Measurements from ENCODE around the gene WBP2.

- TF ChIP-seq POLR2AphosphoS5 (IDR thresholded peaks at IDR 0.05; ENCODE audit: low read length) = no peak
- no peak for TF ChIP-seq SIN3A (IDR thresholded peaks at IDR 0.05; ENCODE audit: low read depth, low read length)
- TF ChIP-seq, protein P1, sequence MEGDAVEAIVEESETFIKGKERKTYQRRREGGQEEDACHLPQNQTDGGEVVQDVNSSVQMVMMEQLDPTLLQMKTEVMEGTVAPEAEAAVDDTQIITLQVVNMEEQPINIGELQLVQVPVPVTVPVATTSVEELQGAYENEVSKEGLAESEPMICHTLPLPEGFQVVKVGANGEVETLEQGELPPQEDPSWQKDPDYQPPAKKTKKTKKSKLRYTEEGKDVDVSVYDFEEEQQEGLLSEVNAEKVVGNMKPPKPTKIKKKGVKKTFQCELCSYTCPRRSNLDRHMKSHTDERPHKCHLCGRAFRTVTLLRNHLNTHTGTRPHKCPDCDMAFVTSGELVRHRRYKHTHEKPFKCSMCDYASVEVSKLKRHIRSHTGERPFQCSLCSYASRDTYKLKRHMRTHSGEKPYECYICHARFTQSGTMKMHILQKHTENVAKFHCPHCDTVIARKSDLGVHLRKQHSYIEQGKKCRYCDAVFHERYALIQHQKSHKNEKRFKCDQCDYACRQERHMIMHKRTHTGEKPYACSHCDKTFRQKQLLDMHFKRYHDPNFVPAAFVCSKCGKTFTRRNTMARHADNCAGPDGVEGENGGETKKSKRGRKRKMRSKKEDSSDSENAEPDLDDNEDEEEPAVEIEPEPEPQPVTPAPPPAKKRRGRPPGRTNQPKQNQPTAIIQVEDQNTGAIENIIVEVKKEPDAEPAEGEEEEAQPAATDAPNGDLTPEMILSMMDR (IDR thresholded peaks at IDR 0.05 in 2 of 3, conservative IDR thresholded peaks at IDR 0.05 in 1 of 3; ENCODE audit: control insufficient read depth in 2 of 3, extremely low read depth in 1 of 3, insufficient read depth in 1 of 3, low read depth in 3 of 3, low read length in 3 of 3) = no peak
- no peak for TF ChIP-seq EP300 (IDR thresholded peaks at IDR 0.05; ENCODE audit: borderline replicate concordance in 1 of 2, control insufficient read depth in 1 of 2, low read depth in 2 of 2, low read length in 2 of 2)
- TF ChIP-seq POLR2A (IDR thresholded peaks at IDR 0.05; ENCODE audit: low read depth, low read length) = no peak
- TF ChIP-seq ZNF207 (IDR thresholded peaks at IDR 0.05; ENCODE audit: borderline replicate concordance) = no peak
- TF ChIP-seq CREB1 (IDR thresholded peaks at IDR 0.05; ENCODE audit: low read depth) = no peak
- TF ChIP-seq, protein P2, sequence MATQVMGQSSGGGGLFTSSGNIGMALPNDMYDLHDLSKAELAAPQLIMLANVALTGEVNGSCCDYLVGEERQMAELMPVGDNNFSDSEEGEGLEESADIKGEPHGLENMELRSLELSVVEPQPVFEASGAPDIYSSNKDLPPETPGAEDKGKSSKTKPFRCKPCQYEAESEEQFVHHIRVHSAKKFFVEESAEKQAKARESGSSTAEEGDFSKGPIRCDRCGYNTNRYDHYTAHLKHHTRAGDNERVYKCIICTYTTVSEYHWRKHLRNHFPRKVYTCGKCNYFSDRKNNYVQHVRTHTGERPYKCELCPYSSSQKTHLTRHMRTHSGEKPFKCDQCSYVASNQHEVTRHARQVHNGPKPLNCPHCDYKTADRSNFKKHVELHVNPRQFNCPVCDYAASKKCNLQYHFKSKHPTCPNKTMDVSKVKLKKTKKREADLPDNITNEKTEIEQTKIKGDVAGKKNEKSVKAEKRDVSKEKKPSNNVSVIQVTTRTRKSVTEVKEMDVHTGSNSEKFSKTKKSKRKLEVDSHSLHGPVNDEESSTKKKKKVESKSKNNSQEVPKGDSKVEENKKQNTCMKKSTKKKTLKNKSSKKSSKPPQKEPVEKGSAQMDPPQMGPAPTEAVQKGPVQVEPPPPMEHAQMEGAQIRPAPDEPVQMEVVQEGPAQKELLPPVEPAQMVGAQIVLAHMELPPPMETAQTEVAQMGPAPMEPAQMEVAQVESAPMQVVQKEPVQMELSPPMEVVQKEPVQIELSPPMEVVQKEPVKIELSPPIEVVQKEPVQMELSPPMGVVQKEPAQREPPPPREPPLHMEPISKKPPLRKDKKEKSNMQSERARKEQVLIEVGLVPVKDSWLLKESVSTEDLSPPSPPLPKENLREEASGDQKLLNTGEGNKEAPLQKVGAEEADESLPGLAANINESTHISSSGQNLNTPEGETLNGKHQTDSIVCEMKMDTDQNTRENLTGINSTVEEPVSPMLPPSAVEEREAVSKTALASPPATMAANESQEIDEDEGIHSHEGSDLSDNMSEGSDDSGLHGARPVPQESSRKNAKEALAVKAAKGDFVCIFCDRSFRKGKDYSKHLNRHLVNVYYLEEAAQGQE (IDR thresholded peaks at IDR 0.05; ENCODE audit: low read depth, low read length) = no peak
- TF ChIP-seq BHLHE40 (IDR thresholded peaks at IDR 0.05; ENCODE audit: borderline replicate concordance in 1 of 2, low read depth in 2 of 2, low read length in 1 of 2) = no peak
These were observed 36.0 kb upstream of the WBP2 start for GRCh38 chr17:75891022-75891604.

Data from GM12878 (cell line).